OCI-LY1 (cell line): ENCODE data around the gene TPO.

Source experiments
- H2AFZ ChIP-seq: fragments of 200-600 bp; sonication (generic), shearing (Covaris generic); 2 replicates; pipeline ENCODE4 v1.6.0; 2014; ENCODE audit warnings: antibody characterized with exemption, mild to moderate bottlenecking, low read length
- H3F3A ChIP-seq: fragments of 200-600 bp; sonication (generic), shearing (Covaris generic); 2 replicates; pipeline ENCODE4 v1.6.0; 2014; ENCODE audit warnings: mild to moderate bottlenecking, antibody characterized with exemption, low read length, moderate library complexity; ENCODE audit not compliant: insufficient read depth
- H3K27ac ChIP-seq: fragments of 200-600 bp; sonication (generic); 2 replicates; pipeline ENCODE4 v1.5.1; 2014; ENCODE audit warnings: low read length, mixed run types, mild to moderate bottlenecking, low read depth; ENCODE audit not compliant: poor library complexity, severe bottlenecking
- H3K27me3 ChIP-seq: fragments of 200-600 bp; sonication (generic); 2 replicates; pipeline ENCODE4 v1.6.0; 2014; ENCODE audit warnings: antibody characterized with exemption, mild to moderate bottlenecking, low read length, moderate library complexity; ENCODE audit not compliant: insufficient read depth
- H3K36me3 ChIP-seq: fragments of 200-600 bp; sonication (generic); 2 replicates; pipeline ENCODE4 v1.6.1; 2014; ENCODE audit warnings: mild to moderate bottlenecking, antibody characterized with exemption, low read length, moderate library complexity, mixed read lengths; ENCODE audit not compliant: insufficient read depth
- H3K4me1 ChIP-seq: fragments of 200-600 bp; sonication (generic); 2 replicates; pipeline ENCODE4 v1.5.1; 2014; ENCODE audit warnings: mild to moderate bottlenecking, low read length, moderate library complexity; ENCODE audit not compliant: insufficient read depth, severe bottlenecking
- H3K4me2 ChIP-seq: fragments of 200-600 bp; sonication (generic), shearing (Covaris generic); 2 replicates; pipeline ENCODE4 v1.6.1; 2014; ENCODE audit warnings: low read length
- H3K4me3 ChIP-seq: fragments of 200-600 bp; sonication (generic); 2 replicates; pipeline ENCODE4 v1.5.1; 2014; ENCODE audit warnings: low read length, low read depth, mild to moderate bottlenecking, mixed read lengths; ENCODE audit not compliant: poor library complexity, severe bottlenecking
- H3K79me2 ChIP-seq: fragments of 200-600 bp; shearing (Covaris generic); 2 replicates; pipeline ENCODE4 v1.6.1; 2016; ENCODE audit warnings: mixed run types, low read length, mixed read lengths; ENCODE audit not compliant: insufficient read depth
- H3K9ac ChIP-seq: fragments of 200-600 bp; sonication (generic), shearing (Covaris generic); 2 replicates; pipeline ENCODE4 v1.6.1; 2014; ENCODE audit warnings: mild to moderate bottlenecking, low read length, mixed read lengths
- H3K9me2 ChIP-seq: fragments of 200-600 bp; sonication (generic), shearing (Covaris generic); 2 replicates; pipeline ENCODE4 v1.6.1; 2014; ENCODE audit warnings: low read depth, mild to moderate bottlenecking, low read length, mixed read lengths
- H3K9me3 ChIP-seq: fragments of 200-600 bp; shearing (Covaris generic); 2 replicates; pipeline ENCODE4 v1.6.1; 2014; ENCODE audit warnings: low read length, mixed read lengths
- H4K20me1 ChIP-seq: fragments of 200-600 bp; sonication (generic), shearing (Covaris generic); 2 replicates; pipeline ENCODE4 v1.6.0; 2016; ENCODE audit warnings: mild to moderate bottlenecking, low read length; ENCODE audit not compliant: insufficient read depth
- CTCF ChIP-seq: fragments of 200-600 bp; sonication (generic), shearing (Covaris generic); IDR thresholded peaks from 2 replicates; pipeline ENCODE4 v1.5.1; 2017; ENCODE audit warnings: mild to moderate bottlenecking, antibody characterized with exemption, low read length, moderate library complexity, mixed read lengths
- EZH2 ChIP-seq: fragments of 200-600 bp; sonication (generic), shearing (Covaris generic); IDR thresholded peaks from 2 replicates; pipeline ENCODE4 v1.8.0; 2017; ENCODE audit warnings: borderline replicate concordance, mixed run types, mild to moderate bottlenecking, antibody characterized with exemption, low read length, moderate library complexity, mixed read lengths

Gene TPO

GRCh38 chr2:1437101-1437500 is 23.8 kb downstream of the TPO start:
- Histone ChIP-seq H3K27ac (no peak overlapping the region), H3K9ac (no peak overlapping the region), H3K4me3 (no peak overlapping the region), H2AFZ (no peak overlapping the region), H3K9me2 (no peaks in the 10 kb centered on the region), H3K4me1 (no peaks in the 10 kb centered on the region), H4K20me1 (no peaks in the 10 kb centered on the region), H3K27me3 (no peaks in the 10 kb centered on the region), H3F3A (no peaks in the 10 kb centered on the region), H3K4me2 (no peak overlapping the region), H3K79me2 (no peaks in the 10 kb centered on the region), H3K36me3 (no peaks in the 10 kb centered on the region), H3K9me3 (no peaks in the 10 kb centered on the region)
- no peak for TF ChIP-seq EZH2
- TF ChIP-seq CTCF, result no peak

DNA sequence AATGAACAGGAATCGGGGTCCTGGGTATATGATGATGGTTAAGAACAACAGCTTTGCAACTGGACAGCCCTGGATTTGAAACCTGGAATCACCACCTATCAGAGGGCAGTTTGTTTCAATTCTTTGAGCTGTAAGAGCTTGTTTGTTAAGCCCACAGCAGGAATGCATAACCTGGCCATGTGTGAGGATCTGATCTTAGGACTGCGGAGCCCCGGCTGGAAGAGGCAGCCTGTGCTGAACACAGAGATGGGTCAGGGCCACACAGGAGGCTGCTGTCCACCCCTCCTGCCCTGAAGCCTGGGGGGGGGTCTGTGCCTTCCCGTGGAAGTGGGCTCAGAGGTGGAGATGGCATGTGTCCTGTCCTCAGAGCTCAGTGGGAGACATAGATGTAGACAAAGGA is 24.3 kb downstream of the TPO start:
- no peak overlapping the region for H3K4me3 ChIP-seq
- H3K36me3 ChIP-seq, result no peaks in the 10 kb centered on the region
- H2AFZ ChIP-seq, result no peak overlapping the region
- H3K4me2 ChIP-seq, result no peak overlapping the region
- H3K79me2 ChIP-seq, result no peaks in the 10 kb centered on the region
- H3K9me2 ChIP-seq, result no peaks in the 10 kb centered on the region
- no peak overlapping the region for H3K9ac ChIP-seq
- TF ChIP-seq CTCF (no peak), EZH2 (no peak)
- no peak overlapping the region for H3K27ac ChIP-seq
- no peaks in the 10 kb centered on the region for H3F3A ChIP-seq
- no peaks in the 10 kb centered on the region for H4K20me1 ChIP-seq
- H3K27me3 ChIP-seq, result no peaks in the 10 kb centered on the region
- H3K9me3 ChIP-seq, result no peaks in the 10 kb centered on the region
- no peaks in the 10 kb centered on the region for H3K4me1 ChIP-seq

- Histone ChIP-seq H2AFZ (no peak overlapping the region), H3K36me3 (no peaks in the 10 kb centered on the region), H3K4me1 (no peaks in the 10 kb centered on the region), H3K27me3 (no peaks in the 10 kb centered on the region), H3K9ac (no peak overlapping the region), H3K27ac (no peak overlapping the region), H3K9me2 (no peaks in the 10 kb centered on the region), H3K4me3 (no peak overlapping the region), H3F3A (no peaks in the 10 kb centered on the region), H3K79me2 (no peaks in the 10 kb centered on the region), H3K9me3 (no peaks in the 10 kb centered on the region), H4K20me1 (no peaks in the 10 kb centered on the region), H3K4me2 (no peak overlapping the region)
- TF ChIP-seq EZH2, result no peak
- no peak for TF ChIP-seq CTCF
These were observed 25.7 kb downstream of the TPO start for GRCh38 chr2:1438972-1439371.
